Activated CD4-positive, alpha-beta T cell treated with anti-CD3 and anti-CD28 coated beads, Interleukin-2, amount 10 ng/mL, durations not matched to agents 24 days and 14 days (primary cell): ENCODE data around the gene AKAP13. TPM values are rescaled to one million over a fixed set of nuclear protein-coding genes. Genes with fewer than 3 reads are reported as not detected.

ENCODE experiments used
- DNase-seq: peaks from one replicate; pipeline ENCODE4 v3.0.0; 2022
- H3K27ac Mint-ChIP-seq: one replicate; pipeline ENCODE4 v1.8.0; 2022; ENCODE audit warnings: mild to moderate bottlenecking, mixed read lengths
- H3K27me3 Mint-ChIP-seq: one replicate; pipeline ENCODE4 v1.8.0; 2022; ENCODE audit warnings: mixed read lengths
- H3K36me3 Mint-ChIP-seq: one replicate; pipeline ENCODE4 v1.8.0; 2022; ENCODE audit warnings: low read depth, mild to moderate bottlenecking, mixed read lengths
- H3K4me1 Mint-ChIP-seq: one replicate; pipeline ENCODE4 v1.8.0; 2021; ENCODE audit warnings: mixed read lengths
- H3K4me3 Mint-ChIP-seq: one replicate; pipeline ENCODE4 v1.8.0; 2022; ENCODE audit warnings: mild to moderate bottlenecking, moderate library complexity, mixed read lengths
- H3K9me3 Mint-ChIP-seq: one replicate; pipeline ENCODE4 v1.8.0; 2021; ENCODE audit warnings: mixed read lengths
- intact Hi-C: fragments of 100-400 bp; cut with micrococcal nuclease; formaldehyde crosslinking; loops from one replicate; pipeline ENCODE4 v1.15.1; 2023
- total RNA-seq: library from RNA; stranded (reverse); gene quantifications from 2 replicates; pipeline ENCODE4 v1.2.3, GENCODE V29; 2022

Gene AKAP13
- total RNA-seq, 1 donor from 2014 or later: 71.3 TPM

GRCh38 chr15:85557385-85557784, 177.0 kb downstream of the AKAP13 start:
- no peaks in the 10 kb centered on the region for H3K9me3 Mint-ChIP-seq
- no peaks in the 10 kb centered on the region for H3K27me3 Mint-ChIP-seq
- peaks cover 11% of the 10 kb centered on the region for H3K36me3 Mint-ChIP-seq
- H3K4me3 Mint-ChIP-seq: no peak overlapping the region
- H3K4me1 Mint-ChIP-seq: peaks cover 41% of the 10 kb centered on the region
- no peak overlapping the region for H3K27ac Mint-ChIP-seq
- intact Hi-C loops: no loop called here
- no peak for DNase-seq

GRCh38 chr15:85558848-85559247, 178.4 kb downstream of the AKAP13 start:
- Mint-ChIP-seq H3K4me3 (peak overlapping the region; percentile 46), H3K27ac (peak overlapping the region; percentile 66), H3K4me1 (peaks cover 41% of the 10 kb centered on the region), H3K9me3 (no peaks in the 10 kb centered on the region), H3K36me3 (peaks cover 11% of the 10 kb centered on the region), H3K27me3 (no peaks in the 10 kb centered on the region)
- DNase-seq: no peak
- intact Hi-C loops: loop anchor here (2.0 kb wide), 1 partner anchor 24 kb away; no protein-coding TSS in a partner anchor

GRCh38 chr15:85559530-85559929, 179.1 kb downstream of the AKAP13 start:
- no peak overlapping the region for H3K27ac Mint-ChIP-seq

GRCh38 chr15:85562824-85563223, 182.4 kb downstream of the AKAP13 start:
- DNase-seq: no peak
- Mint-ChIP-seq H3K4me1 (peaks cover 19% of the 10 kb centered on the region), H3K27me3 (no peaks in the 10 kb centered on the region), H3K36me3 (peaks cover 6% of the 10 kb centered on the region), H3K27ac (no peak overlapping the region), H3K9me3 (no peaks in the 10 kb centered on the region), H3K4me3 (no peak overlapping the region)
- intact Hi-C loops: no loop called here

More at GRCh38 chr15:85559530-85559929, 179.1 kb downstream of the AKAP13 start:
- Mint-ChIP-seq H3K27me3 (no peaks in the 10 kb centered on the region), H3K4me1 (peaks cover 40% of the 10 kb centered on the region), H3K9me3 (no peaks in the 10 kb centered on the region), H3K36me3 (peaks cover 10% of the 10 kb centered on the region), H3K4me3 (no peak overlapping the region)
- intact Hi-C loops: loop anchor here (2.0 kb wide), 1 partner anchor 23 kb away; no protein-coding TSS in a partner anchor
- DNase-seq: no peak

- intact Hi-C loops: no loop called here
- H3K27ac Mint-ChIP-seq: no peak overlapping the region
- no peak overlapping the region for H3K4me3 Mint-ChIP-seq
- DNase-seq: no peak
- no peaks in the 10 kb centered on the region for H3K27me3 Mint-ChIP-seq
- H3K36me3 Mint-ChIP-seq: peaks cover 4% of the 10 kb centered on the region
- H3K9me3 Mint-ChIP-seq: no peaks in the 10 kb centered on the region
- peaks cover 16% of the 10 kb centered on the region for H3K4me1 Mint-ChIP-seq
Observed at GRCh38 chr15:85563328-85563727, 182.9 kb downstream of the AKAP13 start.

GRCh38 chr15:85563731-85564130, 183.3 kb downstream of the AKAP13 start:
- no peak overlapping the region for H3K27ac Mint-ChIP-seq
- intact Hi-C loops: no loop called here
- peaks cover 2% of the 10 kb centered on the region for H3K36me3 Mint-ChIP-seq
- no peaks in the 10 kb centered on the region for H3K9me3 Mint-ChIP-seq
- DNase-seq: no peak
- no peak overlapping the region for H3K4me3 Mint-ChIP-seq
- no peaks in the 10 kb centered on the region for H3K27me3 Mint-ChIP-seq
- peaks cover 12% of the 10 kb centered on the region for H3K4me1 Mint-ChIP-seq

GRCh38 chr15:85564686-85565085, 184.3 kb downstream of the AKAP13 start:
- Mint-ChIP-seq H3K27ac (no peak overlapping the region), H3K4me1 (peaks cover 7% of the 10 kb centered on the region), H3K27me3 (no peaks in the 10 kb centered on the region), H3K4me3 (no peak overlapping the region), H3K9me3 (no peaks in the 10 kb centered on the region), H3K36me3 (peaks cover 3% of the 10 kb centered on the region)
- intact Hi-C loops: no loop called here
- no peak for DNase-seq

GRCh38 chr15:85568261-85568808, 187.9 kb downstream of the AKAP13 start:
- Mint-ChIP-seq H3K27me3 (no peaks in the 10 kb centered on the region), H3K36me3 (peaks cover 8% of the 10 kb centered on the region), H3K27ac (no peak overlapping the region), H3K4me1 (peaks cover 17% of the 10 kb centered on the region), H3K9me3 (no peaks in the 10 kb centered on the region), H3K4me3 (no peak overlapping the region)
- no peak for DNase-seq
- intact Hi-C loops: no loop called here

- Mint-ChIP-seq H3K4me3 (no peak overlapping the region), H3K9me3 (no peaks in the 10 kb centered on the region), H3K27me3 (no peaks in the 10 kb centered on the region), H3K36me3 (peaks cover 10% of the 10 kb centered on the region), H3K4me1 (peaks cover 15% of the 10 kb centered on the region), H3K27ac (no peak overlapping the region)
- no peak for DNase-seq
- intact Hi-C loops: no loop called here
Observed at GRCh38 chr15:85570336-85570735, 189.9 kb downstream of the AKAP13 start.

- Mint-ChIP-seq H3K4me1 (peaks cover 14% of the 10 kb centered on the region), H3K27ac (no peak overlapping the region), H3K36me3 (peaks cover 13% of the 10 kb centered on the region), H3K4me3 (no peak overlapping the region), H3K27me3 (no peaks in the 10 kb centered on the region), H3K9me3 (no peaks in the 10 kb centered on the region)
- intact Hi-C loops: no loop called here
- DNase-seq: no peak
Observed at GRCh38 chr15:85571780-85572179, 191.4 kb downstream of the AKAP13 start.

- Mint-ChIP-seq H3K9me3 (no peaks in the 10 kb centered on the region), H3K27me3 (no peaks in the 10 kb centered on the region), H3K4me3 (no peak overlapping the region), H3K4me1 (peaks cover 26% of the 10 kb centered on the region), H3K36me3 (peaks cover 34% of the 10 kb centered on the region), H3K27ac (no peak overlapping the region)
- DNase-seq: no peak
- intact Hi-C loops: no loop called here
Observed at GRCh38 chr15:85576392-85576791, 196.0 kb downstream of the AKAP13 start.

GRCh38 chr15:85578941-85579701, 198.7 kb downstream of the AKAP13 start:
- Mint-ChIP-seq H3K4me3 (peak overlapping the region; percentile 9), H3K9me3 (no peaks in the 10 kb centered on the region), H3K36me3 (peaks cover 35% of the 10 kb centered on the region), H3K27ac (peak overlapping the region; percentile 52), H3K4me1 (peaks cover 50% of the 10 kb centered on the region), H3K27me3 (no peaks in the 10 kb centered on the region)
- no peak for DNase-seq
- intact Hi-C loops: no loop called here

GRCh38 chr15:85579957-85580694, 199.7 kb downstream of the AKAP13 start:
- intact Hi-C loops: loop anchor here (5.0 to 10.0 kb wide), 3 partner anchors 93 to 265 kb away; partner anchors contain the start of gene AKAP13
- no peak for DNase-seq
- Mint-ChIP-seq H3K27me3 (no peaks in the 10 kb centered on the region), H3K9me3 (no peaks in the 10 kb centered on the region), H3K36me3 (peaks cover 37% of the 10 kb centered on the region), H3K4me3 (peak overlapping the region; percentile 82), H3K4me1 (peaks cover 57% of the 10 kb centered on the region), H3K27ac (peak overlapping the region; percentile 98)

GRCh38 chr15:85580879-85581278, 200.5 kb downstream of the AKAP13 start:
- H3K4me1 Mint-ChIP-seq: peaks cover 63% of the 10 kb centered on the region
- peak overlapping the region; percentile 82 for H3K4me3 Mint-ChIP-seq
- DNase-seq: peak; percentile 80
- peak overlapping the region; percentile 98 for H3K27ac Mint-ChIP-seq
- H3K36me3 Mint-ChIP-seq: peaks cover 41% of the 10 kb centered on the region
- H3K9me3 Mint-ChIP-seq: no peaks in the 10 kb centered on the region
- intact Hi-C loops: loop anchor here (5.0 to 10.0 kb wide), 3 partner anchors 94 to 266 kb away; partner anchors contain the start of gene AKAP13
- no peaks in the 10 kb centered on the region for H3K27me3 Mint-ChIP-seq
